Astrocyte of the spinal cord (primary cell): ENCODE results near the gene METTL26.
A peak's percentile ranks its signal among the peaks of the same experiment; 100 is the strongest.

ENCODE experiments used
- DNase-seq: peaks from one replicate; pipeline ENCODE4 v3.0.0; 2011; ENCODE audit warnings: low read depth, low spot score
- H3K4me3 ChIP-seq: 2 replicates; pipeline ENCODE4 v1.5.1; 2011; ENCODE audit warnings: low read depth, mild to moderate bottlenecking, low read length, moderate library complexity
- CTCF ChIP-seq: IDR thresholded peaks from 2 replicates; pipeline ENCODE4 v1.5.1; 2012; ENCODE audit warnings: low read depth, mild to moderate bottlenecking, low read length, inconsistent platforms
- in situ Hi-C: cut with HindIII; loops from 2 replicates; pipeline ENCODE4 v1.10.0; 2017; ENCODE audit warnings: low sequenced_read_pairs

Gene METTL26

DNA sequence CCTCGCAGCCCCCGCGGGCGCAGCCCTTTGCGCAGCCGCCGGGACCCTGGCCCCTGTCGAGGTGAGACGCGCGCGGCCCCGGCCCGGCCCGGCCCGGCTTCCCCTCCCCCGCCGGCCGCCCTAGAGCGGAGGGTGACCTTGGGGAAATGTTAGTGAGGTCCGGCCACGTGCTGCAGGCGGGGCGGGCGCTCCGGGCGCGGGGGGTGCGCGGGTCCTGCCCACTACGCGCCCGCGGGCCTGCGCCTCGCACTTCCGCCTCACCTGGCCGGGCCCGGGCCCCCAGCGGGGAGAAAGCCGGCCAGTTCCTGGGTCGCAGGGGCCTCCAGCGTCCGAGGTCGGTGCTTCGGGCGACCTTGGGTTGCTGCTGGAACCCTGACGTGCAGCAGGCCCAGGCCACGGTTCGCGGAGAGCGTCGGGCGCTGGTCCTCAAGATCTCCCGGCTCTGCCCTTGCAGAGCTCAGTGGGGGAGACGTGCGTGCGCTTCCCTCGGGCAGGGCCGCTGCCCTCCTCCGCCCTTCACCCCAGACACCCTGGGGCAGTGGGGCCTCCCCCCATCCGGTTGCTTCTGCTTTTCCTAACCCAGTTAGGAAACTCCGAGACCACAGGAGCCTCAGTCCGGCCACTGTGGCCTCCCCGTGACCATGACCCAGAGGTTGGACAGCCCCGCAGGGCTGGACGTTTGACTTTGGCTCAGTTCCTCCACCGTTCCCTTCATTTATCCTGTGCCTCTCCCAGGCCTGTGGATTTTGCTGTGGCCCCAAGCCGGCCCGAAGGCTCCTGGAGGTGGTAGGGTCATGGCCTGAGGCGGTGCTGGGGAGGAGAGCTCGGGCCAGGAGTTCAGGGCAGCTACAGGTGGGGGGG lies 6.3 kb upstream of the METTL26 start:
- TF ChIP-seq CTCF: no peak
- DNase-seq: no peak
- in situ Hi-C loops: no loop called here
- H3K4me3 ChIP-seq: peak overlapping the region; percentile 50

DNA sequence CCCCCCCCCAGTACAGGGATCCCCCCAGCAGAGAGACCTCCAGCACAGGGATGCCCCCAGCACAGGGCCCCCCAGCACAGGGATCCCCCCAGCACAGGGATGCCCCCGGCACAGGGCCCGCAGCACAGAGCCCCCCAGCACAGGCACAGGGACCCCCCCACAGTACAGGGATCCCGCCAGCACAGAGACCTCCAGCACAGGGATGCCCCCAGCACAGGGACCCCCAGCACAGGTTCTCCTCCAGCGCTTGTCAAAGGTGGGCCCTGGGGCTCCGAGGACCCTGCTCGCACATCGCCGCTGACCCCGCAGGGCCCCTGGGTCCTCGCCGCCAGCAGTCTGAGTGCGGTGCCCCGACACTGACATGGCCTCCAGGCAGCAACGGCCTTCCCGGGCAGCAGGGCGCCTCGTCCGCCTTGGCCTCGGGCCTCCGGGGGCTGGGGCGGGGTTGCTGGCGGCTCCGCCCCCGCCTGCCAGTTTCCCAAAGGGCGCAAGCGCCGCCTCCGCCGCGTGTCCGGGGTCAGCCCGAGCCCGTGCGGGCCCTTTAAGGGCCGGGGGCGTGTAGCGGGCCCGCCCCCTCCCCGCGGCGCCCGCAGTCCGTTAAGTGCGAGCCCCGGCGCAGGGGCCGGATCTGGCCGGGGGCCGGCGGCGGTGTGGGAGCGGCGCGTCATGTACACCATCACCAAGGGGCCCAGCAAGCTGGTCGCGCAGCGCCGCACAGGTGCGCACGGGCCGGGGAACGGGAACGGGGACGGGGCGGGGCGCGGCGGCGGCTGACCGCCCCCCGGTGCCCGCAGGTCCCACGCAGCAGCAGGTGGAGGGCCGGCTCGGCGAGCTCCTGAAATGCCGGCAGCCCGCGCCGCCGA lies 5.5 kb upstream of the METTL26 start, which contains the start of gene MCRIP2:
Gene MCRIP2 (plus strand): TSS at position 503 of the 863 bp plus-strand sequence. CDS start 164 bp downstream, at position 667.
- no peak for TF ChIP-seq CTCF
- H3K4me3 ChIP-seq: peak within 1 kb of the TSS; percentile 50
- peak; percentile 55 for DNase-seq
- in situ Hi-C loops: no loop called here

DNA sequence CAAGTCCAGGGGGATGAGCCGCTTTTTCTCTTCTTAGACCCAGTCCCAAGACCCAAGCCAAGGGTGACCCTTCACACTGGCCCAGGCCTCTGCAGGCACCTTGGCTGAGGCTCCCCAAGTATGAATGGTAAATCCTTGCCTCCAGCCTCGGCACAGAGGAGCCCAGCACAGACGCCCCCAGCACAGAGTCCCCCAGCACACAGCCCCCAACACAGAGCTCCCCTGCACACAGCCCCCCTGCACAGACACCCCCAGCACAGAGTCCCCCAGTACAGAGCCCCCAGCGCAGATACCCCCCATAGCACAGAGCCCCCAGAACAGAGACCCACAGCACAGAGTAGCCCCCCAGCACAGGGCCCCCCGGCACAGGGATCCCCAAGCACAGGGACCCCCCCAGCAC lies 4.5 kb upstream of the METTL26 start:
- no peak overlapping the region for H3K4me3 ChIP-seq
- DNase-seq: no peak
- in situ Hi-C loops: no loop called here
- no peak for TF ChIP-seq CTCF

DNA sequence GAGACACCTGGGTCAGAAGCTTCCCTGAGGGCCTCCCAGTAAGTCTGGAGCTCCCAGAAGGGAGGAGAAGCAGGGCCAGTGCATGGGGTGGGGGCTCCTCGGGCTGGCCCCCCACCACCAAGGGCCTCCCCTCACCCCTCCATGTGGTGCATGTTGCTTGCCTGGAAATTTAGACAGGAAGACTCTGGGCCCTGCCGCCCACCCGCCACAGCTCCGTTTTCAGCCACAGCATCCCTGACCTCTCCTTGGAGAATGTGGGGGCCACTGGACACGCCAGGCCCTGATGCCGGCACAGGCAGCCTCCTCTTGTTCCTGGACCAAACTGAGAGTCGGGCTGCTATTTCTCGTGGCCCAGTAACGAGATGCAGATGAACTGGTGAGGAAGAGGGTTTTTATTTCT lies 2.7 kb upstream of the METTL26 start:
- DNase-seq: no peak
- in situ Hi-C loops: no loop called here
- H3K4me3 ChIP-seq: no peak overlapping the region
- TF ChIP-seq CTCF: no peak

- DNase-seq: no peak
- in situ Hi-C loops: no loop called here
- no peak overlapping the region for H3K4me3 ChIP-seq
- no peak for TF ChIP-seq CTCF
Observed at GRCh38 chr16:638034-638543, 2.0 kb upstream of the METTL26 start.
